GM18505 (cell line): ENCODE results near the gene USB1.

Experiments
- ATAC-seq: cut with Tn5 transposase; IDR thresholded peaks from one replicate; pipeline ENCODE4 v1.9.1; 2021; ENCODE audit not compliant: unreplicated experiment
- POLR2A ChIP-seq: IDR thresholded peaks from 4 replicates; pipeline ENCODE4 v1.6.1; 2011; ENCODE audit warnings: borderline replicate concordance; ENCODE audit not compliant: insufficient read depth, insufficient read length; ENCODE audit errors: extremely low read depth

USB1 gene

DNA sequence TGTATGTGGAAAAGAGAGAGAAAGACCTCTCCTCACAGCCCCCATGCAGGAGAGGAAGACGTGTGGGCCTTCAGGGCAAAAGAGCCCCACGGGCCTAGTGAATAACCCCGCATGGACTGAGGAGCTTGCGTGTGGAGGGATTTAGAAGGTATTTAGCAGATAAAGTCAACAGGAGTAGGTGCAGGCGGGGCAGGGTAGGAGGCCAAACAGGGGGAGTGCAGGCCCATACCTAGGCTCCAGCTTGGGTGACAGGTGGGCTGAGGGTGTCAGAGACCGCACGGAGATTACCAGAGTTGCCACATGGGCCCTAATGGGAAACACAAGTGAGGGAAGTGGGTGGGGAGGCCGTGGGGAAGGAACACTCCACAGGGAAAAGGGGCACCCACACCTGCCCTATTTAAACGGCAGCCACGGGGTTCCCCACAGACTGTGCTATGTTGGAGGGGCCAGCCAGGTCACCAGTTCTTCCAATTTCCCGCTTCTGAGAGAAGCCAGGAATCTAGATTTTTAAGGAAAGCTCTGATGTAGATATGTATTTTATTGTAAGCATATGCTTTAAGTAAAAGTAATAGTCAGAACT, 22.1 kb upstream of the USB1 start:
- no peak for ATAC-seq
- no peak for TF ChIP-seq POLR2A

GRCh38 chr16:57981636-57982035, 19.6 kb upstream of the USB1 start:
- ATAC-seq = no peak
- no peak for TF ChIP-seq POLR2A

DNA sequence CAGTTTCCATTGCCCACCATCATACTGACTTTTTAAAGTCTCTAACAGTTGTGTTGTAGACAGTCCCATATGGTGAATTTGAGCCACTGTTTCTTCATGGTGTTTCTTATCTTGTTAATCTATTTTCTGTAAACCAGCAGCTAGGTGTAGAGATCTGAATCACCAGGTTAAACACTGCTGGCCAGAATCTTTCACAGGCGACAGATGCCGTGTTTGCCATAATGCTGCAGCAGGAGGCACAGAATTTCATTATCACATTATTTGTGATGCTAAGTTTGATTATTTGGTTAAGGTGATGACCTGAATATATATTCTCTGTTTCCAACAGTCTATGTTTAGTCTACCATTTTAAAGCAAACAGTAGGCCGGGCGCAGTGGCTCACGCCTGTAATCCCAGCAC, 18.8 kb upstream of the USB1 start:
- TF ChIP-seq POLR2A = no peak
- no peak for ATAC-seq

GRCh38 chr16:57984443-57985203, 16.6 kb upstream of the USB1 start:
- ATAC-seq = peak; percentile 77
- TF ChIP-seq POLR2A = no peak

- no peak for ATAC-seq
- TF ChIP-seq POLR2A = no peak
Measured at GRCh38 chr16:57985204-57986181, 15.7 kb upstream of the USB1 start.

GRCh38 chr16:57986196-57986595, 15.0 kb upstream of the USB1 start:
- no peak for ATAC-seq
- TF ChIP-seq POLR2A = no peak

DNA sequence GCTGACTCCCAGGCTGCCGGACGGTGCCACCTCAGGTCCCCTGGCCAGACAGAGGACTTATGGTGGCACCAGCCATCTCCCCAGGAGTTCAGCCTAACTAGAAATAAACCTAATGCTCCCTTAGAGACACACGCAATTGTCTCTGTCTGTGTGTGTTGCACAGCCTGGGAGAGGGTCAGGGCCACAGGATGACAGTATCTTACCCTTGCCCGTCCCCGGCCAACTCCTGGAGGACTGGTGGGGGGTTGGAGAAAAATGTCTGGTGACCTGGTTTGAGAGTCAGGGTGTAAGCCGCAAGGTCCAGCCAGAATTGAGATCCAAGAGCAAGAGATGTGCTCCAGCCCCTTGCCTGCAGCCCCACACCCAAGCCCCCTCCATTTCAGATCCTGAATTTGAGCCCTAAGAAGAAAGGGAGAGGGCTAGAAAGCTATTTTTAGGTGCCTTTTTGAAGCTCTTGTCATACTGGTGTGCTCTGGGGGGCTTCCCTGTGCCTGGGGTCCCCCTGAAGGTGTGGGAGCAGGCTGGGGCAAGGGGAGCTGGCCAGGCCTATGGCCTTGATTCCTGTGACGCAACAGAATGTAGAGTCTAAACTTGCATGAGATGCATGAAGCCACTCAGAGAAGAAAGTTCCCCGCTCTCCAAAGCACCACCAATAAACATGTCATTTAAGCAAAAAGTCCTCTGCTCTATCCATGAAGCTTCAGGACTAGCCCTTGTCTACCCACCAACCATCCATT, 13.6 kb upstream of the USB1 start:
- no peak for ATAC-seq
- no peak for TF ChIP-seq POLR2A

DNA sequence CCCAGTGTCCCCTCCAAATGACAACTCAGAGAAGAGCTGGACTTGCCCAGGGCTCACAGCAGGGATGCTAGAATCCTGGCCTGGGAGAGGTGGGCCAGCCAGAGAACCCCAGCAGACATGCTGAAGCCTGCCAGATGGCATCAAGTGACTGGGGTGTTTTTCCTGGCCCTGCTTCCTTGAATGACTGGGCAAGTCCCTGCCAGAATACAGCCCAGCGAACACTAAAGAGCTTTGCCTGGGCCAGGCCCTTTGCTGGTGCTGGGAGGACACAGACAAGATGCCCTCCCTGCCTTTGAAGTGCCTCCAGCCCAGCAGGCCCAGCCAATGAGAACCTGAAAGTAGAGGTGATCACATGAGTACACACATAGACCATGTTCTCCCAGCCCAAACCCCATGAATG, 12.3 kb upstream of the USB1 start:
- no peak for TF ChIP-seq POLR2A
- ATAC-seq = no peak

DNA sequence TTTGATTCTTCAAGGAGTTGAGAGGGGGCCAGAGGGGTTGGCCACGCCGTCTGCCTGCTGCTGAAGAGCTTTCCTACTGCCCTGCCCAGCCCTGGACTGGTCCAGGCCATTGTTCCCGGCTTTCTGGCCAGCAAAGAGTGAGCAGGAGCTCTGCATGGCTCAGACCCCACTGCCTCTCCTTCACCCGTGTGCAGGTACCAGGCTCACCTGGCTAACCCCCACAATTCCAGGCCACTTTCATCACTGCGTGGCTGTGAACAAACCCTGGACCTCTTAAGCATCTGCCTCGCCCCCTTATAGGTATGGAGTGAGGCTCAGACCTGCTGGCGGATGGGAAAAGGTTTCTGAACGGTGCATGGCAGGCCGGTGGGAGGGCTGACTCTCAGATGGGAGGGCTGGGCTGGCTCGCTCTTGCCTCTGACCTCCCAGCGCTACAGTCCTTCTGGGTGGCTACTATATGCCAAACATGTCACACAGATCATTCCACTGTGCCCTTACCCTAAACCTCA, 9.6 kb upstream of the USB1 start:
- TF ChIP-seq POLR2A = no peak
- no peak for ATAC-seq

- no peak for TF ChIP-seq POLR2A
- ATAC-seq = no peak
Measured at GRCh38 chr16:57992084-57992483, 9.1 kb upstream of the USB1 start.

DNA sequence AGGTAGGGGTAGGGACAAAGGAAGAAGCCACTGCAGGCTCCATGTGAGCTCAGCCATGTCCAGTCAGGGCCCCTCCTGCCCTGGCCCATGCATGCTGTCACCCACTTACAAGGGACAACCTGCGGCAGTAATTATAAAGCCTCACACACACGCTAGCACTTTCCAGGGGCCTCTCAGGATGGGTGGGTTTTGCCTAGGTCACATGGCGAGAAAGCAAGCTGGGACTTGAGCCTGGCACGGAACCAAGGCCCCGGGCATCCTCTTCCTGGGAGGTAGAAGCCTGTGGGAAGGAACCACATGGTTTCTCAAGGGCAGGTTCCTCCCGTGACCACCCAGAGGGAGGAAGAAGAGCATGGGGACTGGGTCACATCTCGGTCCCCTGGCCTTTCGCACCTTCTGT, 7.8 kb upstream of the USB1 start:
- no peak for TF ChIP-seq POLR2A
- no peak for ATAC-seq

DNA sequence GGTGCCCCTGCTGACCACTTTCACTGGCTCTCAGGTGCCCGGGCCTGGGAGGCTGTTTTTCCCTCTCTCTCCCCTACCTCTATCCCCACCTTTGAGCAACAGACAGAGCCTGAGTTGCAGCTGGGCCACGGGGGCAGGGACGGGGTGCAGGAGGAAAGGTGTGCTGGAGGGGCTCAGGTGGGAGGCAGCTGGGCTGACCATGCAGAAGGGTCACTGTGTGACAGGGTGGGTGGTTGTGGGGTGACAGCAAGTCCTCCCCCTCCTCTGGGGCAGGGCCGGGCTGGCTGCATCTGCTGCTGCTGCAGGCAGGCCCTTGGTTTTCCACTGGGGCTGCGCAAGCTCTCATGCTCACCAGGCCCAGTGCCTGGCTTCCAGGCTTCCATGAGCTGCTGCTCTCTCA, 7.3 kb upstream of the USB1 start:
- ATAC-seq = no peak
- no peak for TF ChIP-seq POLR2A

GRCh38 chr16:57994361-57994760, 6.8 kb upstream of the USB1 start:
- no peak for ATAC-seq
- no peak for TF ChIP-seq POLR2A
